A549 (cell line): Measurements from ENCODE around the gene SLC12A9.

ENCODE experiments used
- CEBPB ChIP-seq, 2 experiments: fragments of >200 bp in 1 of 2; sonication (Bioruptor Twin) in 1 of 2; formaldehyde crosslinking in 1 of 2; IDR thresholded peaks; 2 replicates each; pipeline ENCODE4 v1.6.1; 2012 to 2016
- CHD2 ChIP-seq: fragments of 150-350 bp; IDR thresholded peaks from 2 replicates; pipeline ENCODE4 v1.6.1; 2014; ENCODE audit warnings: low read length; ENCODE audit not compliant: partially characterized antibody
- CTCF ChIP-seq: fragments of >200 bp; sonication (Bioruptor Twin); formaldehyde crosslinking; IDR thresholded peaks from 3 replicates; pipeline ENCODE4 v1.5.1; 2016
- E2F6 ChIP-seq: IDR thresholded peaks from 2 replicates; pipeline ENCODE4 v1.6.1; 2012; ENCODE audit warnings: low read depth, borderline replicate concordance
- FOSL2 ChIP-seq, 2 experiments: fragments of 450-650 bp in 1 of 2; fragments of >200 bp in 1 of 2; sonication (Bioruptor Twin) in 1 of 2; formaldehyde crosslinking; IDR thresholded peaks; 2 replicates each; pipeline versions ENCODE4 v1.5.0 to v1.6.1; 2016 to 2020; ENCODE audit warnings: mild to moderate bottlenecking in 1 of 2, moderate library complexity in 1 of 2
- HDAC2 ChIP-seq: fragments of 200-600 bp; sonication (generic); IDR thresholded peaks from 2 replicates; pipeline ENCODE4 v1.6.1; 2016
- JUNB ChIP-seq: fragments of >200 bp; sonication (Bioruptor Twin); formaldehyde crosslinking; IDR thresholded peaks from 2 replicates; pipeline ENCODE4 v1.6.1; 2016
- MAZ ChIP-seq: fragments of 150-350 bp; IDR thresholded peaks from 2 replicates; pipeline ENCODE4 v1.6.1; 2014; ENCODE audit warnings: antibody characterized with exemption, low read depth, low read length, borderline replicate concordance
- MYC ChIP-seq: IDR thresholded peaks from 2 replicates; pipeline ENCODE4 v1.6.1; 2012; ENCODE audit warnings: mild to moderate bottlenecking, inconsistent platforms, low read length, improper control_type of control experiment, borderline replicate concordance
- POLR2A ChIP-seq: IDR thresholded peaks from 2 replicates; pipeline ENCODE4 v1.6.1; 2012; ENCODE audit warnings: mild to moderate bottlenecking, low read length
- REST ChIP-seq: fragments of 200-600 bp; sonication (generic); IDR thresholded peaks from 2 replicates; pipeline ENCODE4 v1.6.1; 2016; ENCODE audit warnings: antibody characterized with exemption, mild to moderate bottlenecking, moderate library complexity
- SREBF2 ChIP-seq: fragments of 450-650 bp; IDR thresholded peaks from 2 replicates; pipeline ENCODE4 v1.6.1; 2014; ENCODE audit warnings: mild to moderate bottlenecking, moderate library complexity

- TF ChIP-seq POLR2A: no peak
- no peak for TF ChIP-seq CTCF
- no peak for TF ChIP-seq CEBPB (IDR thresholded peaks at IDR 0.05)
- no peak for TF ChIP-seq REST
- TF ChIP-seq JUNB: no peak
- TF ChIP-seq MYC: no peak
- TF ChIP-seq FOSL2 (IDR thresholded peaks at IDR 0.05): no peak
- TF ChIP-seq FOSL2 (CRISPR knock-in tag; IDR thresholded peaks at IDR 0.05): no peak
- TF ChIP-seq HDAC2: no peak
- TF ChIP-seq SREBF2: no peak
- TF ChIP-seq CHD2: no peak
- no peak for TF ChIP-seq E2F6
- no peak for TF ChIP-seq MAZ
These were observed 16.4 kb upstream of the SLC12A9 start for GRCh38 chr7:100835903-100836811.
